K562 (cell line): ENCODE results near the gene LMBR1. TPM values are rescaled to one million over a fixed set of nuclear protein-coding genes. Genes with fewer than 3 reads are reported as not detected.

Experiments
- ATAC-seq: fragments of 200-7000 bp; cut with Tn5 transposase; 3 replicates; pipeline ENCODE4 v1.9.1; 2020; ENCODE audit warnings: moderate library complexity
- BruUV-seq: library from RNA; stranded (reverse); fragments of 400-500 nt; replicated peaks from 2 replicates; lab custom pipeline; 2021; lab: Mats Ljungman, UMichigan
- CTCF ChIA-PET: fragments of 300-600 bp; formaldehyde crosslinking; extraction: SDS; loops from one replicate; lab custom pipeline; 2021; ENCODE audit warnings: low intra/inter-chr PET ratio; lab: Yijun Ruan, JAX
- POLR2A ChIA-PET: fragments of 300-600, 350-650 bp; sonication (Branson Sonifier 250); formaldehyde crosslinking; extraction: SDS; loops from one replicate; lab custom pipeline; 2021; ENCODE audit warnings: antibody characterized with exemption, inconsistent platforms; lab: Yijun Ruan, JAX
- DNase-seq, 4 experiments: peaks; one replicate each; pipeline versions ENCODE4 v3.0.0 to v3.0.0-alpha.2; 2011 to 2018; ENCODE audit warnings: low spot score in 3 of 4, mixed read lengths in 3 of 4; ENCODE audit errors: extremely low read depth in 1 of 4
- FAIRE-seq: peaks from 2 replicates; lab custom pipeline; 2011; peaks lifted over from hg19 to GRCh38; lab: Jason Lieb, UNC
- H2AFZ ChIP-seq: 2 replicates; pipeline ENCODE4 v1.6.0; 2011; ENCODE audit warnings: low read depth, low read length, control low read depth, inconsistent platforms
- H3K27ac ChIP-seq: fragments of 200-600 bp; 3 replicates; pipeline ENCODE4 v1.8.0; 2011; ENCODE audit warnings: low read depth, mild to moderate bottlenecking, control low read depth, inconsistent platforms, low read length, moderate library complexity, mixed read lengths; ENCODE audit errors: extremely low read depth
- H3K27me3 ChIP-seq, 2 experiments: fragments of 300-600 bp in 1 of 2; 2 replicates in 1 of 2; 3 replicates in 1 of 2; pipeline versions ENCODE4 v1.6.0 to v1.8.0; 2011; ENCODE audit warnings: inconsistent platforms in 2 of 2, low read length in 2 of 2, mild to moderate bottlenecking in 1 of 2, mixed read lengths in 1 of 2, moderate library complexity in 1 of 2; ENCODE audit not compliant: control insufficient read depth in 2 of 2, insufficient read depth in 2 of 2
- H3K36me3 ChIP-seq: fragments of 300-600 bp; 3 replicates; pipeline ENCODE4 v1.8.0; 2011; ENCODE audit warnings: mild to moderate bottlenecking, low read length, inconsistent platforms; ENCODE audit not compliant: control insufficient read depth, insufficient read depth
- H3K4me1 ChIP-seq, 2 experiments: fragments of 200-600 bp in 1 of 2; replicated peaks in 1 of 2; 2 replicates in 1 of 2; 3 replicates in 1 of 2; pipeline versions ENCODE4 v1.5.1 to v1.8.0; 2011; ENCODE audit warnings: inconsistent platforms in 2 of 2, low read length in 2 of 2, mild to moderate bottlenecking in 1 of 2, mixed read lengths in 1 of 2, moderate library complexity in 1 of 2; ENCODE audit not compliant: control insufficient read depth in 2 of 2, insufficient read depth in 2 of 2
- H3K4me2 ChIP-seq: 2 replicates; pipeline ENCODE4 v1.6.1; 2011; ENCODE audit warnings: low read length, control low read depth, inconsistent platforms, mixed read lengths; ENCODE audit not compliant: insufficient read depth
- H3K4me3 ChIP-seq: fragments of 200-600 bp; sonication (generic), shearing (Covaris generic); 2 replicates; pipeline ENCODE4 v1.5.1; 2016; ENCODE audit warnings: control low read depth, inconsistent platforms
- H3K79me2 ChIP-seq: fragments of 200-600 bp; 3 replicates; pipeline ENCODE4 v1.8.0; 2011; ENCODE audit warnings: low read length, inconsistent platforms; ENCODE audit not compliant: control insufficient read depth, insufficient read depth
- H3K9ac ChIP-seq, 2 experiments: 2 replicates each; pipeline versions ENCODE4 v1.6.0 to v1.6.1; 2011; ENCODE audit warnings: low read depth in 2 of 2, low read length in 2 of 2, control low read depth in 1 of 2, inconsistent platforms in 1 of 2, mild to moderate bottlenecking in 1 of 2, mixed read lengths in 1 of 2; ENCODE audit not compliant: insufficient read depth in 1 of 2
- H3K9me1 ChIP-seq: one replicate; pipeline ENCODE4 v1.6.0; 2011; ENCODE audit warnings: inconsistent platforms, mild to moderate bottlenecking, low read length, moderate library complexity; ENCODE audit not compliant: control insufficient read depth, insufficient read depth
- H3K9me3 ChIP-seq: replicated peaks from 2 replicates; pipeline ENCODE4 v1.5.1; 2011; ENCODE audit warnings: low read depth, low read length, inconsistent platforms; ENCODE audit not compliant: control insufficient read depth, insufficient read depth
- H4K20me1 ChIP-seq: replicated peaks from 2 replicates; pipeline ENCODE4 v1.6.1; 2011; ENCODE audit warnings: low read length, inconsistent platforms, mixed read lengths; ENCODE audit not compliant: control insufficient read depth, insufficient read depth
- ADNP ChIP-seq: fragments of 200-800 bp; sonication (Bioruptor generic); IDR thresholded peaks from 2 replicates; pipeline ENCODE4 v1.6.1; 2016; ENCODE audit warnings: missing genetic modification characterization, missing compliant biosample characterization
- CBX5 ChIP-seq: IDR thresholded peaks from 2 replicates; pipeline ENCODE4 v1.6.1; 2014; ENCODE audit warnings: low read depth, borderline replicate concordance
- ETV6 ChIP-seq, 3 experiments: fragments of 150-350 bp in 1 of 3; sonication (generic) in 1 of 3; formaldehyde crosslinking in 1 of 3; IDR thresholded peaks; 2 replicates each; pipeline versions ENCODE4 v1.6.1 to v1.8.0; 2014 to 2022; ENCODE audit warnings: borderline replicate concordance in 2 of 3, low read depth in 2 of 3, antibody characterized with exemption in 1 of 3, low read length in 1 of 3, mild to moderate bottlenecking in 1 of 3, missing genetic modification reagents in 1 of 3
- PTBP1 ChIP-seq: fragments of 200-400 bp; formaldehyde crosslinking; IDR thresholded peaks from 2 replicates; pipeline ENCODE4 v1.6.1; 2017; ENCODE audit warnings: low read depth, low read length
- ZFX ChIP-seq: sonication (generic); formaldehyde crosslinking; IDR thresholded peaks from 2 replicates; pipeline ENCODE4 v1.8.0; 2022; ENCODE audit warnings: mild to moderate bottlenecking, missing genetic modification reagents, moderate library complexity
- WGBS: fragments of 100-300 bp; shearing (Covaris generic); methylation state at CpG from one replicate; pipeline ENCODE4 v1.1.6; 2016; ENCODE audit warnings: low coverage, mixed read lengths; ENCODE audit not compliant: insufficient coverage; ENCODE audit errors: missing lambda C conversion rate; 5-methylcytosine and 5-hydroxymethylcytosine counted together
- in situ Hi-C: fragments of 300-500 bp; cut with MboI; formaldehyde crosslinking; loops from 4 replicates; pipeline ENCODE4 v1.15.0; 2018; ENCODE audit warnings: inconsistent platforms, mixed read lengths
- intact Hi-C: fragments of 100-400 bp; cut with micrococcal nuclease; formaldehyde crosslinking; loops from 2 replicates; pipeline ENCODE4 v1.14.2; 2022
- polyA plus RNA-seq, 8 experiments: library from polyadenylated mRNA; depleted of rRNA in 4 of 8; stranded (reverse) in 5 of 8; unstranded in 3 of 8; fragments of >200 nt; fragmentation: Nextera tagmentation in 2 of 8; fragmentation: Illumina TruSeq in 1 of 8; extraction: Ambion mirVana in 2 of 8; extraction: Trizol in 1 of 8; gene quantifications; 2 replicates each; pipeline versions ENCODE4 v1.2.1 to v1.2.3, GENCODE V29; 2011 to 2014; ENCODE audit warnings: inconsistent platforms in 1 of 8, missing spikeins in 1 of 8
- total RNA-seq, 7 experiments: library from RNA; depleted of rRNA in 6 of 7; stranded (reverse); fragments of >200 nt in 6 of 7; fragmentation: Illumina TruSeq in 2 of 7; extraction: Trizol in 2 of 7; gene quantifications; 2 replicates each; pipeline versions ENCODE4 v1.2.1 to v1.2.3, GENCODE V29; 2011 to 2021; ENCODE audit warnings: low replicate concordance in 1 of 7
- TF ChIP-seq, protein P1 (sequence below): fragments of 450-650 bp; formaldehyde crosslinking; IDR thresholded peaks from 2 replicates; pipeline ENCODE4 v1.4.0; 2020; ENCODE audit warnings: mild to moderate bottlenecking, moderate library complexity
- TF ChIP-seq, protein P2 (sequence below): fragments of 250-450 bp; sonication (Bioruptor Pico); IDR thresholded peaks from 2 replicates; pipeline ENCODE4 v1.8.0; 2022; ENCODE audit warnings: moderate library complexity, mild to moderate bottlenecking, inconsistent platforms

The LMBR1 gene
- total and polyA plus RNA-seq, 9 of the 15 experiments (the other 6 are each of a cell fraction or from before 2014, with no cell fraction given) = 7.7 to 90.0 (median 59.9) TPM

DNA sequence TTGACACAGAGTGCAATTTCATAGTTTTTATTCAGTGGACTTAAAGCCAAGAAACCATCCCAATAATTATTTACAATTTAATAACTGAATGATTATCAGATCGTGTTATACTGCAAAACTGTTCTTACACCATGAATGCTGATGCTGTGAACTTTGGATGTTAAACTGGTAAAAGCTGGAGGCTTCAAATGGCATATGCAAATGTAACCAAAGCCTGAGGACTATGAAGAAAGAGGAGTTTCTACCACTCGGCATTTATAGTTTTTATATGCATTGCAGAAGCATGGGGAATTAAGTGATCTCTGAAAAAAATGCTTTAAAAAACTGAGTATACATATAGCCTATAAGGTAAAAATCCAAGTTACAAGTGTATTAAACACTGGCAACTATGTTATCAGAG lies 210.1 kb downstream of the LMBR1 start:
- no TSS peak for BruUV-seq
- no peaks in the 10 kb centered on the region for H3K9me3 ChIP-seq
- H3K4me3 ChIP-seq = no peak overlapping the region
- H3K36me3 ChIP-seq = peaks cover 61% of the 10 kb centered on the region
- FAIRE-seq (no peak), DNase-seq (no peak), ATAC-seq (no peak)
- ChIA-PET CTCF (no interaction called here), POLR2A (interaction anchor here (0.7 to 2.3 kb wide), 3 partner anchors 15 to 414 kb away, joined by 3 to 9 read pairs (median 3); no protein-coding TSS in a partner anchor)
- 67% methylated on average over 2 of the region's 2 CpGs for WGBS
- no peak overlapping the region for H3K4me2 ChIP-seq
- H3K4me1 ChIP-seq = no peaks in the 10 kb centered on the region
- in situ Hi-C loops (no loop called here), intact Hi-C loops (no loop called here)
- H3K79me2 ChIP-seq = no peaks in the 10 kb centered on the region
- no peaks in the 10 kb centered on the region for H3K27me3 ChIP-seq
- H4K20me1 ChIP-seq = no peaks in the 10 kb centered on the region
- no peak overlapping the region for H3K9ac ChIP-seq
- H2AFZ ChIP-seq = no peak overlapping the region
- no peak overlapping the region for H3K27ac ChIP-seq
- no peak for TF ChIP-seq PTBP1
- no peak for TF ChIP-seq ZFX (CRISPR knock-in tag)
- no peak for TF ChIP-seq ADNP
- no peak for TF ChIP-seq ETV6 (IDR thresholded peaks at IDR 0.05; ENCODE audit: borderline replicate concordance in 1 of 2, low read depth in 2 of 2, low read length in 1 of 2)
- TF ChIP-seq ETV6 (CRISPR knock-in tag; IDR thresholded peaks at IDR 0.05; ENCODE audit: borderline replicate concordance) = no peak
- TF ChIP-seq, protein P1, sequence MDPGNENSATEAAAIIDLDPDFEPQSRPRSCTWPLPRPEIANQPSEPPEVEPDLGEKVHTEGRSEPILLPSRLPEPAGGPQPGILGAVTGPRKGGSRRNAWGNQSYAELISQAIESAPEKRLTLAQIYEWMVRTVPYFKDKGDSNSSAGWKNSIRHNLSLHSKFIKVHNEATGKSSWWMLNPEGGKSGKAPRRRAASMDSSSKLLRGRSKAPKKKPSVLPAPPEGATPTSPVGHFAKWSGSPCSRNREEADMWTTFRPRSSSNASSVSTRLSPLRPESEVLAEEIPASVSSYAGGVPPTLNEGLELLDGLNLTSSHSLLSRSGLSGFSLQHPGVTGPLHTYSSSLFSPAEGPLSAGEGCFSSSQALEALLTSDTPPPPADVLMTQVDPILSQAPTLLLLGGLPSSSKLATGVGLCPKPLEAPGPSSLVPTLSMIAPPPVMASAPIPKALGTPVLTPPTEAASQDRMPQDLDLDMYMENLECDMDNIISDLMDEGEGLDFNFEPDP (CRISPR knock-in tag) = no peak
- TF ChIP-seq, protein P2, sequence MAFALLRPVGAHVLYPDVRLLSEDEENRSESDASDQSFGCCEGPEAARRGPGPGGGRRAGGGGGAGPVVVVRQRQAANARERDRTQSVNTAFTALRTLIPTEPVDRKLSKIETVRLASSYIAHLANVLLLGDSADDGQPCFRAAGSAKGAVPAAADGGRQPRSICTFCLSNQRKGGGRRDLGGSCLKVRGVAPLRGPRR = no peak
- no peak for TF ChIP-seq CBX5
- H3K9me1 ChIP-seq = no peaks in the 10 kb centered on the region
